Measurements from ENCODE around the gene TMEM218.

The TMEM218 gene

GRCh38 chr11:125084761-125085231 lies 26.6 kb downstream of the TMEM218 start:
- Histone ChIP-seq H3K9me3 (ENCODE audit: insufficient read depth, low read length) (no peaks in the 10 kb centered on the region), H3K4me1 (ENCODE audit: insufficient read depth, insufficient read length) (peaks cover 12% of the 10 kb centered on the region), H3K4me3 (ENCODE audit: insufficient read length, low read depth) (no peak overlapping the region), H3K36me3 (ENCODE audit: insufficient read depth, insufficient read length, low read length) (no peaks in the 10 kb centered on the region), H3K9ac (ENCODE audit: insufficient read length, low read depth) (no peak overlapping the region), H3K27me3 (ENCODE audit: insufficient read depth, insufficient read length) (no peaks in the 10 kb centered on the region)
- TF ChIP-seq SUZ12 (IDR thresholded peaks at IDR 0.05; ENCODE audit: extremely low read depth, insufficient read depth, insufficient read length) (no peak), YY1 (IDR thresholded peaks at IDR 0.05; ENCODE audit: insufficient read depth, insufficient read length) (no peak), ZNF274 (IDR thresholded peaks at IDR 0.05; ENCODE audit: low read depth, low read length) (no peak)
- no peak for DNase-seq (ENCODE audit: low read depth, low spot score)

GRCh38 chr11:125084057-125084416 lies 27.4 kb downstream of the TMEM218 start:
- Histone ChIP-seq H3K9me3 (ENCODE audit: insufficient read depth, low read length) (no peaks in the 10 kb centered on the region), H3K4me3 (ENCODE audit: insufficient read length, low read depth) (no peak overlapping the region), H3K27me3 (ENCODE audit: insufficient read depth, insufficient read length) (no peaks in the 10 kb centered on the region), H3K36me3 (ENCODE audit: insufficient read depth, insufficient read length, low read length) (no peaks in the 10 kb centered on the region), H3K9ac (ENCODE audit: insufficient read length, low read depth) (no peak overlapping the region), H3K4me1 (ENCODE audit: insufficient read depth, insufficient read length) (peaks cover 14% of the 10 kb centered on the region)
- DNase-seq (ENCODE audit: low read depth, low spot score), result no peak
- no peak for TF ChIP-seq SUZ12 (IDR thresholded peaks at IDR 0.05; ENCODE audit: extremely low read depth, insufficient read depth, insufficient read length)
- no peak for TF ChIP-seq YY1 (IDR thresholded peaks at IDR 0.05; ENCODE audit: insufficient read depth, insufficient read length)

- no peaks in the 10 kb centered on the region for H3K9me3 ChIP-seq (ENCODE audit: insufficient read depth, low read length)
- peaks cover 14% of the 10 kb centered on the region for H3K4me1 ChIP-seq (ENCODE audit: insufficient read depth, insufficient read length)
- no peaks in the 10 kb centered on the region for H3K36me3 ChIP-seq (ENCODE audit: insufficient read depth, insufficient read length, low read length)
- TF ChIP-seq SUZ12 (IDR thresholded peaks at IDR 0.05; ENCODE audit: extremely low read depth, insufficient read depth, insufficient read length) (no peak), YY1 (IDR thresholded peaks at IDR 0.05; ENCODE audit: insufficient read depth, insufficient read length) (no peak), ZNF274 (IDR thresholded peaks at IDR 0.05; ENCODE audit: low read depth, low read length) (no peak)
- H3K9ac ChIP-seq (ENCODE audit: insufficient read length, low read depth), result no peak overlapping the region
- DNase-seq (ENCODE audit: low read depth, low spot score), result no peak
- H3K27me3 ChIP-seq (ENCODE audit: insufficient read depth, insufficient read length), result no peaks in the 10 kb centered on the region
- no peak overlapping the region for H3K4me3 ChIP-seq (ENCODE audit: insufficient read length, low read depth)
Measured at GRCh38 chr11:125083312-125084056, 27.9 kb downstream of the TMEM218 start.

GRCh38 chr11:125082611-125083311 lies 28.7 kb downstream of the TMEM218 start:
- no peak overlapping the region for H3K9ac ChIP-seq (ENCODE audit: insufficient read length, low read depth)
- DNase-seq (ENCODE audit: low read depth, low spot score), result no peak
- no peaks in the 10 kb centered on the region for H3K36me3 ChIP-seq (ENCODE audit: insufficient read depth, insufficient read length, low read length)
- no peaks in the 10 kb centered on the region for H3K9me3 ChIP-seq (ENCODE audit: insufficient read depth, low read length)
- no peaks in the 10 kb centered on the region for H3K27me3 ChIP-seq (ENCODE audit: insufficient read depth, insufficient read length)
- peaks cover 14% of the 10 kb centered on the region for H3K4me1 ChIP-seq (ENCODE audit: insufficient read depth, insufficient read length)
- TF ChIP-seq YY1 (IDR thresholded peaks at IDR 0.05; ENCODE audit: insufficient read depth, insufficient read length), result no peak
- no peak for TF ChIP-seq SUZ12 (IDR thresholded peaks at IDR 0.05; ENCODE audit: extremely low read depth, insufficient read depth, insufficient read length)
- no peak for TF ChIP-seq ZNF274 (IDR thresholded peaks at IDR 0.05; ENCODE audit: low read depth, low read length)
- no peak overlapping the region for H3K4me3 ChIP-seq (ENCODE audit: insufficient read length, low read depth)

- TF ChIP-seq SUZ12 (IDR thresholded peaks at IDR 0.05; ENCODE audit: extremely low read depth, insufficient read depth, insufficient read length) (no peak), ZNF274 (IDR thresholded peaks at IDR 0.05; ENCODE audit: low read depth, low read length) (no peak), YY1 (IDR thresholded peaks at IDR 0.05; ENCODE audit: insufficient read depth, insufficient read length) (no peak)
- H3K4me1 ChIP-seq (ENCODE audit: insufficient read depth, insufficient read length), result peaks cover 13% of the 10 kb centered on the region
- no peaks in the 10 kb centered on the region for H3K36me3 ChIP-seq (ENCODE audit: insufficient read depth, insufficient read length, low read length)
Measured at GRCh38 chr11:125082040-125082439, 29.4 kb downstream of the TMEM218 start.

GRCh38 chr11:125081098-125081798 lies 30.2 kb downstream of the TMEM218 start:
- TF ChIP-seq YY1 (IDR thresholded peaks at IDR 0.05; ENCODE audit: insufficient read depth, insufficient read length), result no peak
- TF ChIP-seq SUZ12 (IDR thresholded peaks at IDR 0.05; ENCODE audit: extremely low read depth, insufficient read depth, insufficient read length), result no peak
- no peak for TF ChIP-seq ZNF274 (IDR thresholded peaks at IDR 0.05; ENCODE audit: low read depth, low read length)
- Histone ChIP-seq H3K9me3 (ENCODE audit: insufficient read depth, low read length) (no peaks in the 10 kb centered on the region), H3K27me3 (ENCODE audit: insufficient read depth, insufficient read length) (no peaks in the 10 kb centered on the region), H3K36me3 (ENCODE audit: insufficient read depth, insufficient read length, low read length) (no peaks in the 10 kb centered on the region), H3K4me3 (ENCODE audit: insufficient read length, low read depth) (no peak overlapping the region), H3K9ac (ENCODE audit: insufficient read length, low read depth) (no peak overlapping the region), H3K4me1 (ENCODE audit: insufficient read depth, insufficient read length) (peaks cover 9% of the 10 kb centered on the region)
- no peak for DNase-seq (ENCODE audit: low read depth, low spot score)

More at GRCh38 chr11:125082040-125082439, 29.4 kb downstream of the TMEM218 start:
- Histone ChIP-seq H3K27me3 (ENCODE audit: insufficient read depth, insufficient read length) (no peaks in the 10 kb centered on the region), H3K9me3 (ENCODE audit: insufficient read depth, low read length) (no peaks in the 10 kb centered on the region), H3K9ac (ENCODE audit: insufficient read length, low read depth) (no peak overlapping the region), H3K4me3 (ENCODE audit: insufficient read length, low read depth) (no peak overlapping the region)
- no peak for DNase-seq (ENCODE audit: low read depth, low spot score)

GRCh38 chr11:125080531-125080911 lies 30.9 kb downstream of the TMEM218 start:
- Histone ChIP-seq H3K27me3 (ENCODE audit: insufficient read depth, insufficient read length) (no peaks in the 10 kb centered on the region), H3K9me3 (ENCODE audit: insufficient read depth, low read length) (no peaks in the 10 kb centered on the region), H3K9ac (ENCODE audit: insufficient read length, low read depth) (no peak overlapping the region), H3K36me3 (ENCODE audit: insufficient read depth, insufficient read length, low read length) (no peaks in the 10 kb centered on the region), H3K4me3 (ENCODE audit: insufficient read length, low read depth) (no peak overlapping the region), H3K4me1 (ENCODE audit: insufficient read depth, insufficient read length) (peaks cover 12% of the 10 kb centered on the region)
- no peak for TF ChIP-seq YY1 (IDR thresholded peaks at IDR 0.05; ENCODE audit: insufficient read depth, insufficient read length)
- DNase-seq (ENCODE audit: low read depth, low spot score), result no peak

All from NT2/D1 (cell line).